Fibroblast of peridontal ligament (primary cell): ENCODE measurements around the gene MYNN.

ENCODE experiments used
- DNase-seq: peaks from one replicate; pipeline ENCODE4 v3.0.0-alpha.2; 2010; ENCODE audit errors: extremely low read depth

Gene MYNN

GRCh38 chr3:169827712-169828111 lies 54.5 kb downstream of the MYNN start:
- no peak for DNase-seq

GRCh38 chr3:169835533-169835932 lies 62.3 kb downstream of the MYNN start:
- DNase-seq: no peak

GRCh38 chr3:169836078-169836941 lies 63.1 kb downstream of the MYNN start:
- DNase-seq: no peak

GRCh38 chr3:169836942-169837275 lies 63.7 kb downstream of the MYNN start:
- DNase-seq: no peak

GRCh38 chr3:169838511-169839030 lies 65.4 kb downstream of the MYNN start:
- DNase-seq: no peak
